Activated T-helper 2 cell treated with anti-CD3 and anti-CD28 coated beads, Interferon-gamma antibody, Interleukin-2, Interleukin-4, amounts not matched to agents 10 μg/mL and 5 μg/mL and 100 μg/mL, durations not matched to agents 14 hours and 24 hours and 36 hours (primary cell): ENCODE data around the gene LTBP4. TPM values are rescaled to one million over a fixed set of nuclear protein-coding genes. Genes with fewer than 3 reads are reported as not detected.

Source experiments
- DNase-seq: peaks from one replicate; pipeline ENCODE4 v3.0.0; 2021; ENCODE audit warnings: low spot score
- H3K27ac Mint-ChIP-seq: one replicate; pipeline ENCODE4 v1.8.0; 2021; ENCODE audit warnings: mixed read lengths
- H3K27me3 Mint-ChIP-seq: one replicate; pipeline ENCODE4 v1.8.0; 2021; ENCODE audit warnings: low read depth, mixed read lengths
- H3K36me3 Mint-ChIP-seq: one replicate; pipeline ENCODE4 v1.8.0; 2021; ENCODE audit warnings: low read depth, mixed read lengths
- H3K4me1 Mint-ChIP-seq: one replicate; pipeline ENCODE4 v1.8.0; 2021; ENCODE audit warnings: low read depth, mixed read lengths
- H3K4me3 Mint-ChIP-seq: one replicate; pipeline ENCODE4 v1.8.0; 2021; ENCODE audit warnings: low read depth, mild to moderate bottlenecking, moderate library complexity, mixed read lengths
- H3K9me3 Mint-ChIP-seq: one replicate; pipeline ENCODE4 v1.8.0; 2021; ENCODE audit warnings: mixed read lengths
- intact Hi-C: fragments of 100-400 bp; cut with micrococcal nuclease; formaldehyde crosslinking; loops from one replicate; pipeline ENCODE4 v1.15.1; 2023
- total RNA-seq: library from RNA; stranded (reverse); gene quantifications from 2 replicates; pipeline ENCODE4 v1.2.3, GENCODE V29; 2022

Gene LTBP4
- total RNA-seq, 1 donor from 2014 or later = 104 TPM

- Mint-ChIP-seq H3K9me3 (no peaks in the 10 kb centered on the region), H3K4me3 (peak overlapping the region; percentile 83), H3K27me3 (no peaks in the 10 kb centered on the region), H3K4me1 (peaks cover 17% of the 10 kb centered on the region), H3K36me3 (peaks cover 10% of the 10 kb centered on the region), H3K27ac (peak overlapping the region; percentile 80)
- DNase-seq = peak; percentile 85
- intact Hi-C loops = loop anchor here (1.0 to 5.0 kb wide), 4 partner anchors 28 to 479 kb away; partner anchors contain the start of genes ACTMAP and NUMBL
Observed at GRCh38 chr19:40662925-40663694, 61.9 kb downstream of the LTBP4 start.

- H3K9me3 Mint-ChIP-seq = no peaks in the 10 kb centered on the region
- no peaks in the 10 kb centered on the region for H3K27me3 Mint-ChIP-seq
- H3K27ac Mint-ChIP-seq = peak overlapping the region; percentile 78
- H3K4me1 Mint-ChIP-seq = peaks cover 17% of the 10 kb centered on the region
- DNase-seq = no peak
- H3K36me3 Mint-ChIP-seq = peaks cover 18% of the 10 kb centered on the region
- intact Hi-C loops = loop anchor here (1.0 to 5.0 kb wide), 3 partner anchors 27 to 478 kb away; partner anchors contain the start of genes ACTMAP and NUMBL
- peak overlapping the region; percentile 83 for H3K4me3 Mint-ChIP-seq
Observed at GRCh38 chr19:40663695-40664692, 62.8 kb downstream of the LTBP4 start.

GRCh38 chr19:40666803-40667438, 65.8 kb downstream of the LTBP4 start:
- peaks cover 17% of the 10 kb centered on the region for H3K4me1 Mint-ChIP-seq
- peaks cover 33% of the 10 kb centered on the region for H3K36me3 Mint-ChIP-seq
- intact Hi-C loops = no loop called here
- no peaks in the 10 kb centered on the region for H3K27me3 Mint-ChIP-seq
- H3K27ac Mint-ChIP-seq = no peak overlapping the region
- H3K9me3 Mint-ChIP-seq = no peaks in the 10 kb centered on the region
- H3K4me3 Mint-ChIP-seq = no peak overlapping the region
- DNase-seq = no peak

- DNase-seq = no peak
- Mint-ChIP-seq H3K27me3 (no peaks in the 10 kb centered on the region), H3K36me3 (peaks cover 33% of the 10 kb centered on the region), H3K4me1 (peaks cover 17% of the 10 kb centered on the region), H3K4me3 (no peak overlapping the region), H3K27ac (no peak overlapping the region), H3K9me3 (no peaks in the 10 kb centered on the region)
- intact Hi-C loops = no loop called here
Observed at GRCh38 chr19:40667602-40668001, 66.4 kb downstream of the LTBP4 start.

GRCh38 chr19:40668991-40669614, 67.9 kb downstream of the LTBP4 start:
- Mint-ChIP-seq H3K27ac (no peak overlapping the region), H3K4me3 (no peak overlapping the region), H3K36me3 (peaks cover 33% of the 10 kb centered on the region), H3K27me3 (no peaks in the 10 kb centered on the region), H3K9me3 (no peaks in the 10 kb centered on the region), H3K4me1 (peaks cover 8% of the 10 kb centered on the region)
- intact Hi-C loops = no loop called here
- DNase-seq = no peak

- intact Hi-C loops = no loop called here
- Mint-ChIP-seq H3K4me3 (no peak overlapping the region), H3K9me3 (no peaks in the 10 kb centered on the region), H3K36me3 (peaks cover 36% of the 10 kb centered on the region), H3K27ac (no peak overlapping the region), H3K27me3 (no peaks in the 10 kb centered on the region), H3K4me1 (peaks cover 5% of the 10 kb centered on the region)
- DNase-seq = no peak
Observed at GRCh38 chr19:40671404-40671803, 70.2 kb downstream of the LTBP4 start.

- Mint-ChIP-seq H3K4me3 (no peak overlapping the region), H3K4me1 (no peaks in the 10 kb centered on the region), H3K9me3 (no peaks in the 10 kb centered on the region), H3K27me3 (no peaks in the 10 kb centered on the region), H3K27ac (no peak overlapping the region), H3K36me3 (peaks cover 30% of the 10 kb centered on the region)
- intact Hi-C loops = no loop called here
- DNase-seq = no peak
Observed at GRCh38 chr19:40672038-40672437, 70.9 kb downstream of the LTBP4 start.

- no peak for DNase-seq
- Mint-ChIP-seq H3K4me3 (no peak overlapping the region), H3K36me3 (peaks cover 30% of the 10 kb centered on the region), H3K4me1 (no peaks in the 10 kb centered on the region), H3K27me3 (no peaks in the 10 kb centered on the region), H3K27ac (no peak overlapping the region), H3K9me3 (no peaks in the 10 kb centered on the region)
- intact Hi-C loops = no loop called here
Observed at GRCh38 chr19:40672573-40673299, 71.6 kb downstream of the LTBP4 start.

GRCh38 chr19:40673397-40673796, 72.2 kb downstream of the LTBP4 start:
- Mint-ChIP-seq H3K27ac (no peak overlapping the region), H3K9me3 (no peaks in the 10 kb centered on the region), H3K36me3 (peaks cover 29% of the 10 kb centered on the region), H3K4me3 (no peak overlapping the region), H3K4me1 (no peaks in the 10 kb centered on the region), H3K27me3 (no peaks in the 10 kb centered on the region)
- no peak for DNase-seq
- intact Hi-C loops = no loop called here

- H3K36me3 Mint-ChIP-seq = peaks cover 20% of the 10 kb centered on the region
- no peak for DNase-seq
- intact Hi-C loops = no loop called here
- no peaks in the 10 kb centered on the region for H3K27me3 Mint-ChIP-seq
- H3K9me3 Mint-ChIP-seq = no peaks in the 10 kb centered on the region
- no peak overlapping the region for H3K4me3 Mint-ChIP-seq
- H3K4me1 Mint-ChIP-seq = no peaks in the 10 kb centered on the region
- peak overlapping the region; percentile 4 for H3K27ac Mint-ChIP-seq
Observed at GRCh38 chr19:40674291-40674690, 73.1 kb downstream of the LTBP4 start.

GRCh38 chr19:40677156-40677555, 76.0 kb downstream of the LTBP4 start:
- H3K27me3 Mint-ChIP-seq = no peaks in the 10 kb centered on the region
- intact Hi-C loops = no loop called here
- H3K27ac Mint-ChIP-seq = no peak overlapping the region
- H3K9me3 Mint-ChIP-seq = no peaks in the 10 kb centered on the region
- H3K4me1 Mint-ChIP-seq = no peaks in the 10 kb centered on the region
- no peak overlapping the region for H3K4me3 Mint-ChIP-seq
- DNase-seq = no peak
- H3K36me3 Mint-ChIP-seq = peaks cover 22% of the 10 kb centered on the region
